ENCODE measurements around the gene GNG2. TPM values are rescaled to one million over a fixed set of nuclear protein-coding genes. Genes with fewer than 3 reads are reported as not detected.

The GNG2 gene
- total RNA-seq, 2 donors from 2014 or later, result 47.9 to 51.6 TPM

- Mint-ChIP-seq H3K36me3 (ENCODE audit: low read depth) (no peaks in the 10 kb centered on the region), H3K4me3 (no peak overlapping the region), H3K27me3 (ENCODE audit: insufficient read depth) (no peaks in the 10 kb centered on the region), H3K27ac (no peak overlapping the region), H3K4me1 (peaks cover 5% of the 10 kb centered on the region), H3K9me3 (no peaks in the 10 kb centered on the region)
- H3K36me3 ChIP-seq (ENCODE audit: control insufficient read depth, insufficient read depth, low read length), result no peaks in the 10 kb centered on the region
- H3K9me3 ChIP-seq (ENCODE audit: control insufficient read depth, low read length), result no peaks in the 10 kb centered on the region
- TF ChIP-seq CTCF (conservative IDR thresholded peaks at IDR 0.05), result no peak
- no peaks in the 10 kb centered on the region for H3K4me1 ChIP-seq (ENCODE audit: control insufficient read depth, insufficient read depth, low read length)
- no peak overlapping the region for H3K27ac ChIP-seq (ENCODE audit: low read depth, low read length)
- 80% methylated on average over 1 of the region's 2 CpGs; no CpG with 5 or more reads in 1 of the 2 experiments for WGBS, 2 experiments (ENCODE audit: insufficient coverage in 1 of 2, insufficient read length in 1 of 2)
- no peak overlapping the region for H3K9ac ChIP-seq (ENCODE audit: extremely low read depth, low read length, poor library complexity, severe bottlenecking)
- no peaks in the 10 kb centered on the region for H3K27me3 ChIP-seq (ENCODE audit: control insufficient read depth, insufficient read depth, low read length, poor library complexity, severe bottlenecking)
- DNase-seq, result no peak
- no peak overlapping the region for H3K4me3 ChIP-seq (ENCODE audit: low read length)
These were observed 65.6 kb downstream of the GNG2 start for GRCh38 chr14:51925980-51926379.

GRCh38 chr14:51926449-51926848 is 66.0 kb downstream of the GNG2 start:
- Mint-ChIP-seq H3K27ac (no peak overlapping the region), H3K36me3 (ENCODE audit: low read depth) (no peaks in the 10 kb centered on the region), H3K27me3 (ENCODE audit: insufficient read depth) (no peaks in the 10 kb centered on the region), H3K4me3 (no peak overlapping the region), H3K9me3 (no peaks in the 10 kb centered on the region), H3K4me1 (peaks cover 9% of the 10 kb centered on the region)
- H3K27me3 ChIP-seq (ENCODE audit: control insufficient read depth, insufficient read depth, low read length, poor library complexity, severe bottlenecking), result no peaks in the 10 kb centered on the region
- H3K36me3 ChIP-seq (ENCODE audit: control insufficient read depth, insufficient read depth, low read length), result no peaks in the 10 kb centered on the region
- no peak overlapping the region for H3K9ac ChIP-seq (ENCODE audit: extremely low read depth, low read length, poor library complexity, severe bottlenecking)
- H3K27ac ChIP-seq (ENCODE audit: low read depth, low read length), result no peak overlapping the region
- H3K4me1 ChIP-seq (ENCODE audit: control insufficient read depth, insufficient read depth, low read length), result no peaks in the 10 kb centered on the region
- no peaks in the 10 kb centered on the region for H3K9me3 ChIP-seq (ENCODE audit: control insufficient read depth, low read length)
- no peak for DNase-seq
- WGBS, 2 experiments (ENCODE audit: insufficient coverage in 1 of 2, insufficient read length in 1 of 2), result 94 to 96% methylated on average over 5 to 7 of the region's 7 CpGs
- H3K4me3 ChIP-seq (ENCODE audit: low read length), result no peak overlapping the region
- no peak for TF ChIP-seq CTCF (conservative IDR thresholded peaks at IDR 0.05)

- no peaks in the 10 kb centered on the region for H3K9me3 Mint-ChIP-seq
- no peaks in the 10 kb centered on the region for H3K36me3 Mint-ChIP-seq (ENCODE audit: low read depth)
- H3K27me3 Mint-ChIP-seq (ENCODE audit: insufficient read depth), result no peaks in the 10 kb centered on the region
- Histone ChIP-seq H3K27ac (ENCODE audit: low read depth, low read length) (no peak overlapping the region), H3K9ac (ENCODE audit: extremely low read depth, low read length, poor library complexity, severe bottlenecking) (no peak overlapping the region), H3K4me3 (ENCODE audit: low read length) (no peak overlapping the region), H3K27me3 (ENCODE audit: control insufficient read depth, insufficient read depth, low read length, poor library complexity, severe bottlenecking) (no peaks in the 10 kb centered on the region), H3K4me1 (ENCODE audit: control insufficient read depth, insufficient read depth, low read length) (no peaks in the 10 kb centered on the region), H3K36me3 (ENCODE audit: control insufficient read depth, insufficient read depth, low read length) (no peaks in the 10 kb centered on the region), H3K9me3 (ENCODE audit: control insufficient read depth, low read length) (no peaks in the 10 kb centered on the region)
- H3K27ac Mint-ChIP-seq, result no peak overlapping the region
- peaks cover 11% of the 10 kb centered on the region for H3K4me1 Mint-ChIP-seq
- DNase-seq, result no peak
- no peak overlapping the region for H3K4me3 Mint-ChIP-seq
- WGBS, 2 experiments (ENCODE audit: insufficient coverage in 1 of 2, insufficient read length in 1 of 2), result 92 to 97% methylated on average over 9 of the region's 10 CpGs
- no peak for TF ChIP-seq CTCF (conservative IDR thresholded peaks at IDR 0.05)
These were observed 68.2 kb downstream of the GNG2 start for GRCh38 chr14:51928568-51928967.
